ENCODE measurements around the gene PALLD. TPM values are rescaled to one million over a fixed set of nuclear protein-coding genes. Genes with fewer than 3 reads are reported as not detected.

Gene PALLD
- total and polyA plus RNA-seq, 2 experiments from 2014 or later: 157 to 178 TPM

DNA sequence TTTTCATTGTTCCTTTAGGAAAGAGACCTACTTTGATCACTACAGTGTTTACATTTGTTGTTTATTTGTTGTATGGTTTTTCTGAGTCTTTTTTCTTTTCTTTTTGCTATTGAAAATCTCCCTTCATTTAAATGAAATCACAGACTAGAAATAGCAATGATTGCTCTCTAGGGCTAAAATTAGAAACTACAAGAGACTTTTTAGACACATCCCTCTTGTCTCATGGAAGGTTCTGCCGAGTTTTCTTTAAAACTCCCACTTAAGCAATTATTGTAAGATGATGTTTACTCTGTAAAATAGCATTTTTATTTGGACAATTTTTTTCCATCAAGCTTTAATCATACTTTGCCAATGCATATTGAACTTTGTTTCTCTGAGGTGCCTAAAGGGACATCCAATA lies 136.6 kb downstream of the PALLD start:
- no peak for DNase-seq (ENCODE audit: low read depth in 1 of 2, low spot score in 1 of 2)
- peak overlapping the region; percentile 49 for H3K4me3 ChIP-seq
- H3K36me3 ChIP-seq: no peaks in the 10 kb centered on the region
- H3K27ac ChIP-seq: no peak overlapping the region
- peaks cover 38% of the 10 kb centered on the region for H3K4me1 ChIP-seq (ENCODE audit: low read depth)
- no peaks in the 10 kb centered on the region for H3K27me3 ChIP-seq
- H3K9me3 ChIP-seq (ENCODE audit: low read depth): no peaks in the 10 kb centered on the region
- no peak for TF ChIP-seq CTCF (IDR thresholded peaks at IDR 0.05; ENCODE audit: low read depth, low read length)

DNA sequence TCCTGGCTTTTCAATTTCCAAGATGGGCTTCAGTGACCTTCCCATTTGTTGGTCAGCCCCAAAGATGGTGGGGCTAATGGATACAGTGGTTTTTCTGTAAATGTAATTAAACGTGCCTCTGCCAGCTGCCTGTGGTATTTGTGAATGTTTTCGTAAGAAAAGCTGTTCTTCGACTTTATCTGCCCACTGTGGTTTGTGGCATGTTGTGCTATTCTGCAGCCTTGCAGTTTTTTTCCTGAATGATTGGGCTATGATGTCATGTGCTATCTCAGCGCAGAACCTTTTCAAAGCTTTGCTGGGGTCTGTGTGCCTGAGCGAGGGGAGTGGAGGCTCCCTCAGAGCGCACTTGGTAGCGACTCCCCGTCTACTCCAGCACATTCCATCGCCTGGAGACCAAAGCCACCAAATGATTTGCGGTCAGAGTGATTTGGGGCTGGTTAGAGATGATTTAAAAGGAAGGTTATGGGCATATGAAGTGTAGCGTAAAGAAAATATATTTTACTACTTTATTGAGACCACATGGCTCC lies 137.5 kb downstream of the PALLD start:
- Histone ChIP-seq H3K27me3 (no peaks in the 10 kb centered on the region), H3K9me3 (ENCODE audit: low read depth) (no peaks in the 10 kb centered on the region), H3K4me1 (ENCODE audit: low read depth) (peaks cover 38% of the 10 kb centered on the region), H3K4me3 (no peak overlapping the region), H3K27ac (no peak overlapping the region), H3K36me3 (no peaks in the 10 kb centered on the region)
- peak in 1 of 2 donors; percentile 97 for DNase-seq (ENCODE audit: low read depth in 1 of 2, low spot score in 1 of 2)
- TF ChIP-seq CTCF (IDR thresholded peaks at IDR 0.05; ENCODE audit: low read depth, low read length): no peak

DNA sequence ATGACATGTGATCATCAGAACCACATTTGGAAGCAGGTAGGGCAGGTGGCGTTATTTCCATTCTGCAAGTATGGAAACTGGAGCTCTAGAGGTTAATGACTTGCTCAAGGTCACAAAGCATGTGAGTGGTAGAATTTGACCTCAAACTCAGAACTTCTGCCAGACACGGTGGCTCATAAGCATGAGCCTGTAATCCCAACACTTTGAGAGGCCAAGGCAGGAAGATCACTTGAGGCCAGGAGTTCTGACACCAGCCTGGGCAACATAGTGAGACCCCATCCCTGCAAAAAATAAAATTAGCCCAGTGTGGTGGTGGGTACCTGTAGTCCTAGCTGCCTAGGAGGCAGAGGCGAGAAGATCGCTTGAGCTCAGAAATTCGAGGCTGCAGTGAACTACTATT lies 139.2 kb downstream of the PALLD start:
- Histone ChIP-seq H3K4me1 (ENCODE audit: low read depth) (peaks cover 28% of the 10 kb centered on the region), H3K36me3 (no peaks in the 10 kb centered on the region), H3K27me3 (no peaks in the 10 kb centered on the region), H3K27ac (no peak overlapping the region), H3K4me3 (no peak overlapping the region), H3K9me3 (ENCODE audit: low read depth) (no peaks in the 10 kb centered on the region)
- no peak for TF ChIP-seq CTCF (IDR thresholded peaks at IDR 0.05; ENCODE audit: low read depth, low read length)
- DNase-seq (ENCODE audit: low read depth in 1 of 2, low spot score in 1 of 2): no peak

- DNase-seq (ENCODE audit: low read depth in 1 of 2, low spot score in 1 of 2): peak in 1 of 2 donors; percentile 81
- Histone ChIP-seq H3K4me1 (ENCODE audit: low read depth) (peaks cover 34% of the 10 kb centered on the region), H3K27me3 (no peaks in the 10 kb centered on the region), H3K4me3 (no peak overlapping the region), H3K36me3 (no peaks in the 10 kb centered on the region), H3K27ac (peak overlapping the region; percentile 32), H3K9me3 (ENCODE audit: low read depth) (no peaks in the 10 kb centered on the region)
- TF ChIP-seq CTCF (IDR thresholded peaks at IDR 0.05; ENCODE audit: low read depth, low read length): no peak
Measured at GRCh38 chr4:168636506-168637196, 139.8 kb downstream of the PALLD start.

DNA sequence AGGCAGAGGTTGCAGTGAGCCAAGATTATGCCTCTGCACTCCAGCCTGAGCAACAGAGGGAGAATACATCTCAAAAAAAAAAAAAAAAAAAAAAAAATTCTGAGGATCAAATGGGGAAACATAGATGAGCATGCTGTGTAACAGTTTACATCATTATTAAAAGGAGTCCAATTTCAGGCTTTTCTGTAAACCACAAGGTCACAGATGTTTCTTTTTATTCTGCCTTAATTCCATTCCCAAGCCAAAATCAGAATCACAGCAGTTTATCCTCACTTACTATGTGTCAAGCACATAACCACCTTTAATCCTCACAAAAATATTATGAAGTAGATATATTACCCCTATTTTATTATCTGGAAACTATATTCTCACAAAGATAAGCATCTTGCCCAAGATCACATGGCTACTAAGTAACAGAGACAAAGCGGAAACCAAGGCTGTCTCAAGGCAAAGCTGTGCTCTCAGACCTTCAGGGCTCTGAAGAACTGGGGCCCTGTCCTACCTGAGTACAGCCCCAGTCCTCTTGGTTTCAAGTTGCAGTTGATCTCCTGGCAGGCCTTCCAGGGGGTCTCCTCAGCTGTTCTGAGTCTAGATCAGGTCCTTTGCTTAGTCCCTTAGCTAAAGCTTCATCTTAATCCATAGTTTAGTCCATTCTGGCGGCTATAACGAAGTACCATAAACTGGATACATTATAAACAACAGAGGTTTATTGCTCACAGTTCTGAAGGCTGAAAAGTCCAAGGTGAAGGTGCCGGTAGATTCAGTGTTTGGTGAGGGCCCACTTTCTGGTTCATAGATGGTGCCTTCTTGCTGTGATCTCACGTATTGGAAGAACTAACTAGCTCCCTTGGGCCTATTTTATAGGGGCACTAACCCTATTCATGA lies 141.3 kb downstream of the PALLD start:
- Histone ChIP-seq H3K36me3 (no peaks in the 10 kb centered on the region), H3K27ac (peak overlapping the region; percentile 19), H3K9me3 (ENCODE audit: low read depth) (no peaks in the 10 kb centered on the region), H3K4me1 (ENCODE audit: low read depth) (peaks cover 36% of the 10 kb centered on the region), H3K4me3 (no peak overlapping the region), H3K27me3 (no peaks in the 10 kb centered on the region)
- no peak for TF ChIP-seq CTCF (IDR thresholded peaks at IDR 0.05; ENCODE audit: low read depth, low read length)
- DNase-seq (ENCODE audit: low read depth in 1 of 2, low spot score in 1 of 2): peak in 1 of 2 donors; percentile 62

Measured in cardiac muscle cell (in vitro differentiated cells and primary cell).